Measurements from ENCODE around the gene RELT. TPM values are rescaled to one million over a fixed set of nuclear protein-coding genes. Genes with fewer than 3 reads are reported as not detected.

RELT gene
- total and polyA plus RNA-seq, 2 experiments from 2014 or later: 2.0 to 6.3 TPM

DNA sequence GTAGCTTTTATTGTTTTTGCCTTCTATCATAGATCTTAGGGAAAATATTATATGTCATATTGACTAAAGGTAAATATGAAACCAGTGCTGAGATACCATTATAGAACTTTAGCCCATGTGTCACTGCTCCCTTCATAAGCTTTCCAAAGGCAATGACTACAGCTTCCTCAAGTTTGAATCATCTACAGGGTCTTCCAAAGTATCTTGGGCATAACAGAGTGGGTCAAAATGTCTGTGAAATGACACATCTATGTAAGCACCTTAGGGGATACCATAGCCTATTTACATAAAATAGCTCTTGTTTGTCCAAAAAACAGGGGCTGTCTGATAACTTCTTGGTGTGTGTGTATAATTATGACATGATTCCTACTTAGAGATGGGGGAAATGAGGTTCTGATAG, 52.5 kb downstream of the RELT start (continued):
- TF ChIP-seq, protein P1, sequence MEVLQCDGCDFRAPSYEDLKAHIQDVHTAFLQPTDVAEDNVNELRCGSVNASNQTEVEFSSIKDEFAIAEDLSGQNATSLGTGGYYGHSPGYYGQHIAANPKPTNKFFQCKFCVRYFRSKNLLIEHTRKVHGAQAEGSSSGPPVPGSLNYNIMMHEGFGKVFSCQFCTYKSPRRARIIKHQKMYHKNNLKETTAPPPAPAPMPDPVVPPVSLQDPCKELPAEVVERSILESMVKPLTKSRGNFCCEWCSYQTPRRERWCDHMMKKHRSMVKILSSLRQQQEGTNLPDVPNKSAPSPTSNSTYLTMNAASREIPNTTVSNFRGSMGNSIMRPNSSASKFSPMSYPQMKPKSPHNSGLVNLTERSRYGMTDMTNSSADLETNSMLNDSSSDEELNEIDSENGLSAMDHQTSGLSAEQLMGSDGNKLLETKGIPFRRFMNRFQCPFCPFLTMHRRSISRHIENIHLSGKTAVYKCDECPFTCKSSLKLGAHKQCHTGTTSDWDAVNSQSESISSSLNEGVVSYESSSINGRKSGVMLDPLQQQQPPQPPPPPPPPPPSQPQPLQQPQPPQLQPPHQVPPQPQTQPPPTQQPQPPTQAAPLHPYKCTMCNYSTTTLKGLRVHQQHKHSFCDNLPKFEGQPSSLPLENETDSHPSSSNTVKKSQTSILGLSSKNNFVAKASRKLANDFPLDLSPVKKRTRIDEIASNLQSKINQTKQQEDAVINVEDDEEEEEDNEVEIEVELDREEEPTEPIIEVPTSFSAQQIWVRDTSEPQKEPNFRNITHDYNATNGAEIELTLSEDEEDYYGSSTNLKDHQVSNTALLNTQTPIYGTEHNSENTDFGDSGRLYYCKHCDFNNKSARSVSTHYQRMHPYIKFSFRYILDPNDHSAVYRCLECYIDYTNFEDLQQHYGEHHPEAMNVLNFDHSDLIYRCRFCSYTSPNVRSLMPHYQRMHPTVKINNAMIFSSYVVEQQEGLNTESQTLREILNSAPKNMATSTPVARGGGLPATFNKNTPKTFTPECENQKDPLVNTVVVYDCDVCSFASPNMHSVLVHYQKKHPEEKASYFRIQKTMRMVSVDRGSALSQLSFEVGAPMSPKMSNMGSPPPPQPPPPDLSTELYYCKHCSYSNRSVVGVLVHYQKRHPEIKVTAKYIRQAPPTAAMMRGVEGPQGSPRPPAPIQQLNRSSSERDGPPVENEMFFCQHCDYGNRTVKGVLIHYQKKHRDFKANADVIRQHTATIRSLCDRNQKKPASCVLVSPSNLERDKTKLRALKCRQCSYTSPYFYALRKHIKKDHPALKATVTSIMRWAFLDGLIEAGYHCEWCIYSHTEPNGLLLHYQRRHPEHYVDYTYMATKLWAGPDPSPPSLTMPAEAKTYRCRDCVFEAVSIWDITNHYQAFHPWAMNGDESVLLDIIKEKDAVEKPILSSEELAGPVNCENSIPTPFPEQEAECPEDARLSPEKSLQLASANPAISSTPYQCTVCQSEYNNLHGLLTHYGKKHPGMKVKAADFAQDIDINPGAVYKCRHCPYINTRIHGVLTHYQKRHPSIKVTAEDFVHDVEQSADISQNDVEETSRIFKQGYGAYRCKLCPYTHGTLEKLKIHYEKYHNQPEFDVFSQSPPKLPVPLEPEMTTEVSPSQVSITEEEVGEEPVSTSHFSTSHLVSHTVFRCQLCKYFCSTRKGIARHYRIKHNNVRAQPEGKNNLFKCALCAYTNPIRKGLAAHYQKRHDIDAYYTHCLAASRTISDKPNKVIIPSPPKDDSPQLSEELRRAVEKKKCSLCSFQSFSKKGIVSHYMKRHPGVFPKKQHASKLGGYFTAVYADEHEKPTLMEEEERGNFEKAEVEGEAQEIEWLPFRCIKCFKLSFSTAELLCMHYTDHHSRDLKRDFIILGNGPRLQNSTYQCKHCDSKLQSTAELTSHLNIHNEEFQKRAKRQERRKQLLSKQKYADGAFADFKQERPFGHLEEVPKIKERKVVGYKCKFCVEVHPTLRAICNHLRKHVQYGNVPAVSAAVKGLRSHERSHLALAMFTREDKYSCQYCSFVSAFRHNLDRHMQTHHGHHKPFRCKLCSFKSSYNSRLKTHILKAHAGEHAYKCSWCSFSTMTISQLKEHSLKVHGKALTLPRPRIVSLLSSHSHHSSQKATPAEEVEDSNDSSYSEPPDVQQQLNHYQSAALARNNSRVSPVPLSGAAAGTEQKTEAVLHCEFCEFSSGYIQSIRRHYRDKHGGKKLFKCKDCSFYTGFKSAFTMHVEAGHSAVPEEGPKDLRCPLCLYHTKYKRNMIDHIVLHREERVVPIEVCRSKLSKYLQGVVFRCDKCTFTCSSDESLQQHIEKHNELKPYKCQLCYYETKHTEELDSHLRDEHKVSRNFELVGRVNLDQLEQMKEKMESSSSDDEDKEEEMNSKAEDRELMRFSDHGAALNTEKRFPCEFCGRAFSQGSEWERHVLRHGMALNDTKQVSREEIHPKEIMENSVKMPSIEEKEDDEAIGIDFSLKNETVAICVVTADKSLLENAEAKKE (CRISPR knock-in tag; IDR thresholded peaks at IDR 0.05): no peak
- TF ChIP-seq STAT1 (IDR thresholded peaks at IDR 0.05; ENCODE audit: unreplicated experiment) (no peak), POLR2AphosphoS5 (IDR thresholded peaks at IDR 0.05; ENCODE audit: low read depth) (no peak), ZNF331 (CRISPR knock-in tag; IDR thresholded peaks at IDR 0.05; ENCODE audit: low read depth) (no peak)
- TF ChIP-seq, protein P2, sequence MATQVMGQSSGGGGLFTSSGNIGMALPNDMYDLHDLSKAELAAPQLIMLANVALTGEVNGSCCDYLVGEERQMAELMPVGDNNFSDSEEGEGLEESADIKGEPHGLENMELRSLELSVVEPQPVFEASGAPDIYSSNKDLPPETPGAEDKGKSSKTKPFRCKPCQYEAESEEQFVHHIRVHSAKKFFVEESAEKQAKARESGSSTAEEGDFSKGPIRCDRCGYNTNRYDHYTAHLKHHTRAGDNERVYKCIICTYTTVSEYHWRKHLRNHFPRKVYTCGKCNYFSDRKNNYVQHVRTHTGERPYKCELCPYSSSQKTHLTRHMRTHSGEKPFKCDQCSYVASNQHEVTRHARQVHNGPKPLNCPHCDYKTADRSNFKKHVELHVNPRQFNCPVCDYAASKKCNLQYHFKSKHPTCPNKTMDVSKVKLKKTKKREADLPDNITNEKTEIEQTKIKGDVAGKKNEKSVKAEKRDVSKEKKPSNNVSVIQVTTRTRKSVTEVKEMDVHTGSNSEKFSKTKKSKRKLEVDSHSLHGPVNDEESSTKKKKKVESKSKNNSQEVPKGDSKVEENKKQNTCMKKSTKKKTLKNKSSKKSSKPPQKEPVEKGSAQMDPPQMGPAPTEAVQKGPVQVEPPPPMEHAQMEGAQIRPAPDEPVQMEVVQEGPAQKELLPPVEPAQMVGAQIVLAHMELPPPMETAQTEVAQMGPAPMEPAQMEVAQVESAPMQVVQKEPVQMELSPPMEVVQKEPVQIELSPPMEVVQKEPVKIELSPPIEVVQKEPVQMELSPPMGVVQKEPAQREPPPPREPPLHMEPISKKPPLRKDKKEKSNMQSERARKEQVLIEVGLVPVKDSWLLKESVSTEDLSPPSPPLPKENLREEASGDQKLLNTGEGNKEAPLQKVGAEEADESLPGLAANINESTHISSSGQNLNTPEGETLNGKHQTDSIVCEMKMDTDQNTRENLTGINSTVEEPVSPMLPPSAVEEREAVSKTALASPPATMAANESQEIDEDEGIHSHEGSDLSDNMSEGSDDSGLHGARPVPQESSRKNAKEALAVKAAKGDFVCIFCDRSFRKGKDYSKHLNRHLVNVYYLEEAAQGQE (IDR thresholded peaks at IDR 0.05; ENCODE audit: unreplicated experiment): no peak

All from GM23338 (cell line).